Neural cell (in vitro differentiated cells): ENCODE results near the gene CFAP20DC.

Experiments
- CTCF ChIP-seq: fragments of 450-650 bp; IDR thresholded peaks from 2 replicates; pipeline ENCODE4 v1.5.1; 2014; ENCODE audit warnings: antibody characterized with exemption, mild to moderate bottlenecking, moderate library complexity; ENCODE audit not compliant: poor library complexity, severe bottlenecking
- EP300 ChIP-seq: fragments of 450-650 bp; conservative IDR thresholded peaks from 2 replicates; pipeline ENCODE4 v1.6.1; 2014; ENCODE audit warnings: antibody characterized with exemption, mild to moderate bottlenecking, moderate library complexity; ENCODE audit not compliant: poor library complexity, severe bottlenecking
- POLR2AphosphoS5 ChIP-seq: IDR thresholded peaks from 2 replicates; pipeline ENCODE4 v1.6.1; 2012
- REST ChIP-seq: IDR thresholded peaks from 2 replicates; pipeline ENCODE4 v1.6.1; 2012; ENCODE audit warnings: borderline replicate concordance
- TAF1 ChIP-seq: IDR thresholded peaks from 2 replicates; pipeline ENCODE4 v1.6.1; 2012; ENCODE audit warnings: low read depth

DNA sequence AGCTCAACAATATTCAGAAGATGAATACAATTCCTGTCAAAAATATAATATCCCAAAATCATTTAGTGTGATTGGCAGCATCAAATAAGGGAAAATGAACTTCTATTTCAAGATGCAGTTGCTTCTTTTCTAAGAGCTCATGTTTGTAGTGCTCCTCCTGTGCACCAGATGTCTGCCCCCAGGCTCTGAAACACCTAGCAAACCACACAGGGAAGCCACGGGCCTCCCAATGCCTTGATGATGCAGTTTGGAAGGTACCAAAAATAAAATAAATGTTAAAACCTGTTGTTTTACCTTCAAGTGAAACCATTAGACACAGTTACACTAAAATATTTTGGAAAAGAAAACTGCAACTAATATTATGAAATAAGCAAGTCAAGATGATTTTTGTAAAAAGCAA is 22.2 kb downstream of the CFAP20DC start:
- TF ChIP-seq CTCF (no peak), EP300 (no peak), POLR2AphosphoS5 (no peak), TAF1 (no peak), REST (no peak)
